ENCODE data around the gene CMTM1. TPM values are rescaled to one million over a fixed set of nuclear protein-coding genes. Genes with fewer than 3 reads are reported as not detected.
"Not testable (repeated sequence)": the region's sequence is repeated elsewhere in the genome, so short reads cannot be mapped to it uniquely, and the experiment has no call there.

CMTM1 gene
- total RNA-seq, 1 donor from 2014 or later = not detected

GRCh38 chr16:66610111-66610820, 44.0 kb downstream of the CMTM1 start:
- H3K4me3 ChIP-seq (ENCODE audit: low read length in 3 of 3) = no peak overlapping the region
- H3K27ac ChIP-seq (ENCODE audit: low read depth, low read length) = no peak overlapping the region
- H3K36me3 ChIP-seq (ENCODE audit: control insufficient read depth in 3 of 3, insufficient read depth in 3 of 3, low read length in 3 of 3) = peaks cover 6 to 29% (median 9%) of the 10 kb centered on the region in 3 donors
- no peaks in the 10 kb centered on the region for H3K9me3 ChIP-seq (ENCODE audit: control insufficient read depth in 3 of 3, low read length in 3 of 3)
- H3K4me1 ChIP-seq (ENCODE audit: control insufficient read depth in 3 of 3, insufficient read depth in 3 of 3, low read length in 3 of 3) = peaks cover 13 to 20% (median 17%) of the 10 kb centered on the region in 3 donors
- H3K27me3 ChIP-seq (ENCODE audit: control insufficient read depth in 3 of 3, insufficient read depth in 3 of 3, low read length in 3 of 3) = peaks cover 0 to 5% (median 0%) of the 10 kb centered on the region in 3 donors
- peak overlapping the region in 1 of 3 donors; percentile 25 for H3K9ac ChIP-seq (ENCODE audit: low read depth in 1 of 3, low read length in 3 of 3)

- not testable (repeated sequence) for H3K27me3 ChIP-seq (ENCODE audit: control insufficient read depth in 3 of 3, insufficient read depth in 3 of 3, low read length in 3 of 3); H3K4me3 ChIP-seq (ENCODE audit: low read length in 3 of 3); H3K9ac ChIP-seq (ENCODE audit: low read depth in 1 of 3, low read length in 3 of 3); H3K9me3 ChIP-seq (ENCODE audit: control insufficient read depth in 3 of 3, low read length in 3 of 3); H3K27ac ChIP-seq (ENCODE audit: low read depth, low read length)
- H3K36me3 ChIP-seq (ENCODE audit: control insufficient read depth in 3 of 3, insufficient read depth in 3 of 3, low read length in 3 of 3) = peaks cover 6 to 29% (median 9%) of the 10 kb centered on the region in 3 donors
- H3K4me1 ChIP-seq (ENCODE audit: control insufficient read depth in 3 of 3, insufficient read depth in 3 of 3, low read length in 3 of 3) = peaks cover 11 to 13% (median 13%) of the 10 kb centered on the region in 3 donors
These were observed 45.7 kb downstream of the CMTM1 start for GRCh38 chr16:66611911-66612310.

GRCh38 chr16:66612422-66612821, 46.2 kb downstream of the CMTM1 start:
- Histone ChIP-seq H3K36me3 (ENCODE audit: control insufficient read depth in 3 of 3, insufficient read depth in 3 of 3, low read length in 3 of 3) (peaks cover 6 to 29% (median 9%) of the 10 kb centered on the region in 3 donors), H3K9me3 (ENCODE audit: control insufficient read depth in 3 of 3, low read length in 3 of 3) (no peaks in the 10 kb centered on the region), H3K27ac (ENCODE audit: low read depth, low read length) (no peak overlapping the region), H3K27me3 (ENCODE audit: control insufficient read depth in 3 of 3, insufficient read depth in 3 of 3, low read length in 3 of 3) (no peaks in the 10 kb centered on the region), H3K4me3 (ENCODE audit: low read length in 3 of 3) (no peak overlapping the region), H3K9ac (ENCODE audit: low read depth in 1 of 3, low read length in 3 of 3) (no peak overlapping the region), H3K4me1 (ENCODE audit: control insufficient read depth in 3 of 3, insufficient read depth in 3 of 3, low read length in 3 of 3) (peaks cover 11 to 13% (median 13%) of the 10 kb centered on the region in 3 donors)

GRCh38 chr16:66614161-66614802, 48.0 kb downstream of the CMTM1 start:
- H3K36me3 ChIP-seq (ENCODE audit: control insufficient read depth in 3 of 3, insufficient read depth in 3 of 3, low read length in 3 of 3) = peaks cover 6 to 29% (median 9%) of the 10 kb centered on the region in 3 donors
- H3K4me1 ChIP-seq (ENCODE audit: control insufficient read depth in 3 of 3, insufficient read depth in 3 of 3, low read length in 3 of 3) = peaks cover 15 to 18% (median 17%) of the 10 kb centered on the region in 3 donors
- no peak overlapping the region for H3K4me3 ChIP-seq (ENCODE audit: low read length in 3 of 3)
- no peak overlapping the region for H3K9ac ChIP-seq (ENCODE audit: low read depth in 1 of 3, low read length in 3 of 3)
- H3K27me3 ChIP-seq (ENCODE audit: control insufficient read depth in 3 of 3, insufficient read depth in 3 of 3, low read length in 3 of 3) = no peaks in the 10 kb centered on the region
- no peak overlapping the region for H3K27ac ChIP-seq (ENCODE audit: low read depth, low read length)
- H3K9me3 ChIP-seq (ENCODE audit: control insufficient read depth in 3 of 3, low read length in 3 of 3) = no peaks in the 10 kb centered on the region

GRCh38 chr16:66616169-66616568, 49.9 kb downstream of the CMTM1 start:
- no peak overlapping the region for H3K27ac ChIP-seq (ENCODE audit: low read depth, low read length)
- peaks cover 25 to 30% (median 27%) of the 10 kb centered on the region in 3 donors for H3K4me1 ChIP-seq (ENCODE audit: control insufficient read depth in 3 of 3, insufficient read depth in 3 of 3, low read length in 3 of 3)
- H3K4me3 ChIP-seq (ENCODE audit: low read length in 3 of 3) = no peak overlapping the region
- no peak overlapping the region for H3K9ac ChIP-seq (ENCODE audit: low read depth in 1 of 3, low read length in 3 of 3)
- H3K9me3 ChIP-seq (ENCODE audit: control insufficient read depth in 3 of 3, low read length in 3 of 3) = no peaks in the 10 kb centered on the region
- peaks cover 0 to 18% (median 2%) of the 10 kb centered on the region in 3 donors for H3K36me3 ChIP-seq (ENCODE audit: control insufficient read depth in 3 of 3, insufficient read depth in 3 of 3, low read length in 3 of 3)
- no peaks in the 10 kb centered on the region for H3K27me3 ChIP-seq (ENCODE audit: control insufficient read depth in 3 of 3, insufficient read depth in 3 of 3, low read length in 3 of 3)

- H3K27ac ChIP-seq (ENCODE audit: low read depth, low read length) = no peak overlapping the region
- no peak overlapping the region for H3K9ac ChIP-seq (ENCODE audit: low read depth in 1 of 3, low read length in 3 of 3)
- no peak overlapping the region for H3K4me3 ChIP-seq (ENCODE audit: low read length in 3 of 3)
- H3K36me3 ChIP-seq (ENCODE audit: control insufficient read depth in 3 of 3, insufficient read depth in 3 of 3, low read length in 3 of 3) = peaks cover 3 to 17% (median 4%) of the 10 kb centered on the region in 3 donors
- H3K9me3 ChIP-seq (ENCODE audit: control insufficient read depth in 3 of 3, low read length in 3 of 3) = no peaks in the 10 kb centered on the region
- no peaks in the 10 kb centered on the region for H3K27me3 ChIP-seq (ENCODE audit: control insufficient read depth in 3 of 3, insufficient read depth in 3 of 3, low read length in 3 of 3)
- H3K4me1 ChIP-seq (ENCODE audit: control insufficient read depth in 3 of 3, insufficient read depth in 3 of 3, low read length in 3 of 3) = peaks cover 25 to 30% (median 27%) of the 10 kb centered on the region in 3 donors
These were observed 50.4 kb downstream of the CMTM1 start for GRCh38 chr16:66616592-66616991.

GRCh38 chr16:66617010-66617434, 50.8 kb downstream of the CMTM1 start:
- peaks cover 6 to 16% (median 7%) of the 10 kb centered on the region in 3 donors for H3K36me3 ChIP-seq (ENCODE audit: control insufficient read depth in 3 of 3, insufficient read depth in 3 of 3, low read length in 3 of 3)
- H3K9me3 ChIP-seq (ENCODE audit: control insufficient read depth in 3 of 3, low read length in 3 of 3) = no peaks in the 10 kb centered on the region
- no peak overlapping the region for H3K27ac ChIP-seq (ENCODE audit: low read depth, low read length)
- no peaks in the 10 kb centered on the region for H3K27me3 ChIP-seq (ENCODE audit: control insufficient read depth in 3 of 3, insufficient read depth in 3 of 3, low read length in 3 of 3)
- no peak overlapping the region for H3K4me3 ChIP-seq (ENCODE audit: low read length in 3 of 3)
- peaks cover 25 to 30% (median 27%) of the 10 kb centered on the region in 3 donors for H3K4me1 ChIP-seq (ENCODE audit: control insufficient read depth in 3 of 3, insufficient read depth in 3 of 3, low read length in 3 of 3)
- no peak overlapping the region for H3K9ac ChIP-seq (ENCODE audit: low read depth in 1 of 3, low read length in 3 of 3)

- no peaks in the 10 kb centered on the region for H3K27me3 ChIP-seq (ENCODE audit: control insufficient read depth in 3 of 3, insufficient read depth in 3 of 3, low read length in 3 of 3)
- peaks cover 25 to 32% (median 27%) of the 10 kb centered on the region in 3 donors for H3K4me1 ChIP-seq (ENCODE audit: control insufficient read depth in 3 of 3, insufficient read depth in 3 of 3, low read length in 3 of 3)
- no peaks in the 10 kb centered on the region for H3K9me3 ChIP-seq (ENCODE audit: control insufficient read depth in 3 of 3, low read length in 3 of 3)
- H3K27ac ChIP-seq (ENCODE audit: low read depth, low read length) = peak overlapping the region; percentile 65
- peaks cover 6 to 10% (median 10%) of the 10 kb centered on the region in 3 donors for H3K36me3 ChIP-seq (ENCODE audit: control insufficient read depth in 3 of 3, insufficient read depth in 3 of 3, low read length in 3 of 3)
- H3K9ac ChIP-seq (ENCODE audit: low read depth in 1 of 3, low read length in 3 of 3) = no peak overlapping the region
- H3K4me3 ChIP-seq (ENCODE audit: low read length in 3 of 3) = no peak overlapping the region
These were observed 51.5 kb downstream of the CMTM1 start for GRCh38 chr16:66617728-66618127.

GRCh38 chr16:66618588-66619375, 52.5 kb downstream of the CMTM1 start:
- Histone ChIP-seq H3K9me3 (ENCODE audit: control insufficient read depth in 3 of 3, low read length in 3 of 3) (no peaks in the 10 kb centered on the region), H3K9ac (ENCODE audit: low read depth in 1 of 3, low read length in 3 of 3) (no peak overlapping the region), H3K4me1 (ENCODE audit: control insufficient read depth in 3 of 3, insufficient read depth in 3 of 3, low read length in 3 of 3) (peaks cover 25 to 35% (median 30%) of the 10 kb centered on the region in 3 donors), H3K4me3 (ENCODE audit: low read length in 3 of 3) (no peak overlapping the region), H3K36me3 (ENCODE audit: control insufficient read depth in 3 of 3, insufficient read depth in 3 of 3, low read length in 3 of 3) (peaks cover 6 to 10% (median 8%) of the 10 kb centered on the region in 3 donors), H3K27ac (ENCODE audit: low read depth, low read length) (peak overlapping the region; percentile 65), H3K27me3 (ENCODE audit: control insufficient read depth in 3 of 3, insufficient read depth in 3 of 3, low read length in 3 of 3) (no peaks in the 10 kb centered on the region)
